GM19240 (cell line): ENCODE measurements around the gene BARHL2.

Source experiments
- DNase-seq: peaks from one replicate; pipeline ENCODE4 v3.0.0; 2011; ENCODE audit warnings: low spot score; ENCODE audit not compliant: insufficient read length

Gene BARHL2

DNA sequence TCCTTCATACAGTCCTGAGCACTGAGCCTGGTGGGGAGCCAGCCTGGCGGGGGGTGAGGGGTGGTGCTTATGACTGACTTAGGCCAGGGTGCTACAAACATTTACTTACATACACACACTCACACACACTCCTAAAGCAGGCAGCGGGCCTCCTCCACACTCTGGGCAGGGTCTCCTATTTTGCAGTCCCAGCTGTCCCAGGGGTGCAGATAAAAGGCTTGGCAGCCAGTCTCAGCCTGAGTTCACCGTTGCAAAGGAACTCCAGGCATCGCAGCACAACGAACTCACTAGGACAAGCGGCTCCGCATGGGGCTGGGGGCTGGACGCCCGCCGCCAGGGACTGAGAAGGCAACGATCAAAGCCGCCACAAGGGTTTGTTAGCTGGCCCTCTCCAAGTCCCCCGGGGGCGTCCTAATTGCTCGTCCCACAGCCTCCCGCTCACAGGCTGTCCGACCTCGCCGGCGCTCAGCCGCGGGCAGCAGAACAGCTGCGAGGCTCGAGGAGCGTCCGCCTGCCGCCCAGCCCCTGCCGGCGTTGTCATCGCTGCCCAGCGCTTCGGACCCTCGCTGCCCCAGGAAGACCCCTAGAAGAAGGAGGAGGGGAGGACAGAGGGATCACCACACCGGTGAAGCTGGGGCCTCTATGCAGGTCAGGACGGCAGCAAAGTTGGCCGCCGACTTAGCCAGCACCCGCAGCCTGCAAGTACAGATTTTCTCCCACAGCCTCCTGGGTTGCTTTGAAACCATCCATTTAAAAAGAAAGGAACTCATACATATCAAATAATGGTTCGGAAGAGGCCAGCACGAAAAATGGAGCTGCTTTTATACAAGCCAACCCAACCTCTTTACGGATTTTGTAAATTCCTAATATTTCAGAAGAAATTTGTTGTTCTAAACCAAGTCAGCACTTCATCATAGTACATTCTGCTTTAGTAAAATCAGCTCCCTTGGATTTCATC, 6.2 kb downstream of the BARHL2 start:
- no peak for DNase-seq

DNA sequence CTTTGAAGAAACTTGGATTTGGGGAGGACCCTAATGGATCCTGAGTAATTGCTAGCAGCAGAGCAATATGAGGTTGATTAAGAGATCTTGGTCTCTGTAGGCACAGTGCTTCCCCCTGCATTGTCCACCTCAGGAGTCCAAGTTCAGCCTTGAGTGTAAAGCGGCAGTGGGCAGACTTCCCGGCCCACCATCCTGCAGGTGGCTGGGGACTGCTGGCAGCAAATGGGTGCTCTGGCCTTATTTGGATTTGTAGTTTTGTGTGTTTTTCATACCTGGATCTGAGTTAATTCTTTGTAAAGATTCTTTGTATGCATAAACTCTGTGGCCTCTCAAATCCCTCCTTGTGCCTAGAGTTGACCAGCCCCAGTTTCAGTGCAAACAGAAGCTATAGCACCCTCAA, 7.6 kb downstream of the BARHL2 start:
- DNase-seq, result no peak

DNA sequence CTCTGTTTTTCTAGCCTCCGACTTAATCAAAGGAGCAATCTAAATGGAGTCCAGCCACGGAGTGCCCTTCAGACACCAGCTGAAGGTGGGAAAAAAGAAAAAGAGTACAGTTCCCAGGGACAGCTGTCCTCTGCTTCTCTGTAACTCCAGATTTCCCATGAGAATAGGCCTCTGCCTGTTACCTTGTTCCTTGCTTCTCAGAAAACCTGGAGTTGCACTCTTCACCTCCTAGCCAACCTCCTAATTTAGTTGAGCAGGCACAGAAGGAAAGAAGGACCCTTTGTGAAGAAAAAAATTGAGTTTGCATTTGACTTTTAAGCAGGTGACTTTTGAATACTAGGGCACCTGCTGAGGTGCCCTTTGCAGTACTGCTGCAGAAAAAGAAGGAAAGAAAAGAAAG, 8.3 kb downstream of the BARHL2 start:
- DNase-seq, result no peak

DNA sequence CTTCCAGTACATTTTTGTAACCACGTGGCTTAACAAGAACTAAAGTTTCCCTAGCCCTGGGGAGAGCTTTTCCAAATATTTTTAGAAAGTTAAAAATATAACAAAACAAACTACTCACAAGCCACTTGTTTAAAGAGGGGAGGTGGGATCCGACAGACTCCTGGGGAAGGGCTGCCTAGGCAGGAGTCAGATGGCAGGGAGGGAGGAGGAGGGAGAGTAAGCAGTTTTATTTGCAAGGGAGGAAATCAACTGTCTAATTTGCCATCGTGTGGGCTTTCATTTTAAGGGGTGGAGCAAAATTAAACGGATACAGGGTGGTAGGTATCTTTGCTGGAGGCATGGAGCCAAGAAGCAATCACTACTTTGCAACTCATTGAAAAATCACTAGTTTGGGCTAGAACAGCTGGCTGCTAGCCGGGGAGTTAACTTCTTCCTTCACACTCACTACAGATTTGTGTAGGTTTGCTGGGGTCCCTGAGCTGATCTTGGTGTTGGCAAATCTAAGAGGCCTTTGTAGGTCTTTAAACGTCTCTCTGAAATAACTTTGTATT, 8.8 kb downstream of the BARHL2 start:
- no peak for DNase-seq

DNA sequence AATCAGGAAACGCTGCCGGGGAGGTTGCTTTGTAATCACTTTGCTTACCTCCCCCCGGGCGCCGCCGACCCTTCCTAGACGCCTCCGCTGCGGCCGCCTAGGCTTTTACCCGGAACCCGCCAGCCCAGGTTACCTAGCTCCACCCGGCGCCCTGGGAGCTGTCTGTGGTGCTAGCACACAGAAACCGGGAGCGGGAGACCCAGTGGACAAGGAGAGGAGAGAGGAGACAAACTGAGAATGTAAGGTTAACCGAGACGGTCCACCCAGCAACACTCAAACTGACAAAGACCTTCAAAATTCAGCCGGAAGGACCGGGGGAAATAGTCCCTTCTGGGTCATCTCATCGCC, 9.8 kb downstream of the BARHL2 start:
- no peak for DNase-seq

DNA sequence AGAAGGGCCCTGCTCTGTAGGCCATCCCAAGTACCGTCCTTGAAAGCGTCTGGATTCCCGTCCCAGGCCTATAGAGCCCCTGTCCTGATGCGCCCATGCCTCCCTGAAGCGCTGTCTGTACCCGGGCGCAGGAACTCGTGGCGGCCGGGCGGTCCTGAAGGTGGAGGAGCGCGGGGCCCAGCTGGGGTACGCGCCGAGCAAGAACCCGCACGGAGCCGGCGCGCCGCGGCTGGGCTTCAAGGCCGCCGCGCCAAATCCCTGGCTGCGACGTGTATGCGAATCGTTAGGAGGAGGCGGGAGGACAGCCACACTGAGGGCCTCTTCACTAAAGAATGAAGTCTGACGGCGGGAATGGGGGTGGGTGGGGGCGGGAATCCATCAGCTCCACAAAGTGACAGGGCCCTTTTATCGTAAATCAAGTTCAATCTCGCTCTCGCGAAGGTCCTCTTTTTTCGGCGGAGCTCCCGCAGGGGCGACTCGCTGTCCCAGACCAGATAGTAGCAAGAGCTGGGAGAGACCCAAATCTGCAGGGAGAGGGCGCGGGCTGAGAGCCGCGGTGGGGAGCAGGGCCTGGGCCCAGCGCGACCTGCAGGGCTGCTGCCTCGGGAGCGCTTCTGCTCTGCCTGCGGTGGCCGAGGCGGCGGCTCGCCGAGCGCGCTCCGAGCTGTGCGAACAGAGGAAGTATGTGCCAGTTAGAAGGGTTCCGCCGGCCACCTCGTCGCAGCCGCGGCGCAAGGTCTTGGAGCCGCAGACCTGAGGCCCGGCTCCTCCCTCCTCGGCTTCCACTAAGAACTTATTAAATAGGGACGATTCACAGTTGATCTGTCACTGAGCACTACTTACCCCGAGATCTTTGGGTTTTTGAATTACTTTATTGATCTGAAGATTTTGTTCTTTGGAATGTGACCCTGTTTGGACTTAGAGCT, 10.4 kb downstream of the BARHL2 start:
- no peak for DNase-seq

DNA sequence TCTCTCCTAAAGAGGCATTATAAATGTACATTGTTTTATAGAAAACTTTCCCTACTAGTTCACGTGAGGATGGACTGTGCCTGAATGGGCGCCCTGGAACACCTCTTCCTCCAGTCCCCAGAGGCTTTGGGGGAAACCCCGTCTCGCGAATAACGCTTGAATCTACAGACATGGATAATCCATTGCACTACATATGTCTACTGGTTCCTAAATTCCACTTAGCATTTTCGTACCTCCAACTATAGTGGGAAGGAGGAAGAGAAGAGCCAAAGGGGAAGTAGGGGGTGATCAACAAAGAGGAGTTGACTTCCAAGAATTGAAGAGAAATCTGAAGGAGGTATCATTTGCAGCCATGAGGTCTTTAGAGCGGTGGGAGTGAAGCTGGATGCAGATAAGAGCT, 11.1 kb downstream of the BARHL2 start:
- DNase-seq, result no peak

DNA sequence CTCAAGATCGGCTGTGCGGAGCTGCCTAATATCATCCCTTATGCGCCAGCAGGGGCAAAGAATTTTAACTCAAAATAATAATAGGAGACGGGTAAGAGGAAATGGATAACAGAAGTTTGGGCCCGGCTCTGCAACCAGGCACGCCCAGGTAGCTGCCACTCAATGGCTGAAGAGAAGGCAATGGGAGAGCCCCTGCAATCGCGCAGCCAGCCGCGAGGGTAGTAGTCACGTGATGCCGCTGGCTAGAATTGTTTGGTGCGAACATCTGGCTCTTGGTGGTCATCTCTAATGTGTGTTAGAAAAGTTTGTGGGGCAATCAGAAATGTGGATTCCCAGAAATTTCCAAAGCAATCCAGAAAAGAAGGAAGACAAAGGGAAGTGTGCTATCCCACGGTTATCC, 12.3 kb downstream of the BARHL2 start:
- no peak for DNase-seq

DNA sequence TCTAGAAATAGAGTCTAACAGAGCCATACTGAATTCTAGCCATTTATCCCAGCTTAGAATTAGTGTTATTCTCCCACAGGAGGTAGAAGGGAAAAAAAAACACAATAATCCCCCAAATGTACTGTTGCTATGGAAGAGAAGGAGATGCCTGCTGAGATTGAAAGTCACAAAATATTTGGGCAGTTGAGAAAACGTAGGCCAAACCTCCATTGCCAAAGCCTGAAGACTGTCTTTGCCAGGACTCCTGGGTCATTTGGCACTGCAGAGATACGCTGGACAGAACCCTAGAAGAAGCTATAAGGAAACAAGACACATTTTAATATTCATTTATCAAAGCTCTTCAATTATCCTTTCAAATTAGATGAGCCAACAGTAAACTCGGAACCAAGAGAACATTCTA, 22.3 kb downstream of the BARHL2 start:
- no peak for DNase-seq

DNA sequence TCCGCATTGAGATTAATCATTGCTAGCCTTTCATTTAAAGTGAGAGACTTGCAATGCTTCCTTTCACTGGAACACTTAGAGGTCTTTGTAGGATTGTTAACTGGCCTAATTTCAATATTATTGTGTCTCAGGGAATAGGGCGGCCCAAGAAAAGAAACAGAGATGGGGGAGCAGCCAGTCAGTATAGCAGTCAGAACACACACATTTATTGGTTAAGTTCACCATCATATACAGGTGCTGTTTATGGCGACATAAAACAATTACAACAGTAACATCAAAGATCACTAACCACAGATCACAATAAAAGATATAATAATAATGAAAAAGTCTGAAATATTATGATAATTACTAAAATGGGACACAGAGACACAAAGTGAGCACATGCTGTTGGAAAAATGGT, 29.4 kb downstream of the BARHL2 start:
- no peak for DNase-seq

DNA sequence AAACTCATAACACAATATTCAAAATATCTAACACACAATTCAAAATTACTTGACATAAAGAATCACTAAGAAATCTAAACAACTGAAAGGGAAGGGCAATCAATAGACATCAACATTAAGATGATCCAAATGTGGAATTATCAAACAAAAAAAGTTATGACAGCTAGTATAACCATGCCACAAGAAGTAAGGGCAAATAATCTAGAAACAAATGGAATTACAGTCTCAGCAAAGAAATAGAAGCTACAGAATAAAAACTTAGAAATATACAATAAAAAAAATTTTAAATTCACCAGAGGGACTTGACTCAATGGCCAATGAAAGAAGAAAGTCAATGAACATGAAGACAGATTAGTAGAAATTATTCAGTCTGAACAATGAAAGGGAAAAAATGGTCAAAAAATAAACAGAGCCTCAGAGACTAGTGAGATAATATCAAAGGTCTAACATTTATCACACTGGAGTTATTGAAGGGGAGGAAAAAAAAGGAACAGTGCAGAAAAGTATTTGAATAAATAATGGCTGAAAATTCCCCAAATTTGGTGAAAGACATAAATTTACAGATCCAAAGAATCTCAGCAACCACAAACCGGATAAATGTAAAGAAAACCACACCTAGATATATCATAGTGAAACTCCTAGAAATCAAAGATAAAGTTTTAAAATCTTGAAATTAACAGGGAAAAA, 41.8 kb downstream of the BARHL2 start:
- DNase-seq, result no peak

DNA sequence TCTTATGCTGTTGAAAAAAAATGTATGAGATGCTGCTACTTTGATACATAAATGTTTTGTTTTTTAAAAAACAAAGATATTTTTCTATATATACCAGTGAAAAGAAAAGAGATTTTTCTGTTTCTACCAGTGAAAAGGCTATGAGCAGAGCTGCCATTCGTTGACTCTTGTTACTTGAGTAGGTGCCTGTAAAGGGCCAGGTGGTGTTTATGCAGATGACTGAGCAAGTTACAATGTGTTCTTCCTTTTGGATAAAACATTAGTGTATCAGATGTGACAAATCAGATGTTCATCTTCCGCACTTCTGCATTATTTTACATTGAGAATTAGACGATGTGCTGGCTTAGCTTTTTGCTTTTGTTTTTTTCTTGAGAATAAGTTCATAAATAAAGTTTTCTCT, 45.4 kb downstream of the BARHL2 start:
- DNase-seq, result no peak

DNA sequence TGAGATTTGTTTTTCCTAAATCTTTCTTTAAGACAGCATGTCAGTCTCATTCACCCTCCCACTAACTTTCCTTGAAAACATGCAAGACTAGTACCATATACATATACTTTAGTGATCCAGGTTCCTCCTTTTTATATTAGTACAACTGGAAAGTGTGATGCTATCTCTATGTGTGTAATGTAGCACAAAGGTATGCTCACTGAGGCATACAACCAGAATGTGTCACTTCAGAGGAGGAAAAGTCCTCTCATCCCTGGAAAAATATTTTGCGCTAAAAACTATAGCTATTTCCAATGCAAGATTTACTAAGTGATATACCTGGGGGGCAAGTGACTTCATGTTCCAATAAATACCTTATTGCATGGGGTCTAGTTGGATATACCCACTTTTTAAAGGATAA, 45.9 kb downstream of the BARHL2 start:
- DNase-seq, result no peak
